K562 (cell line): Measurements from ENCODE around the gene HOATZ. TPM values are rescaled to one million over a fixed set of nuclear protein-coding genes. Genes with fewer than 3 reads are reported as not detected.

Source experiments
- ATAC-seq: fragments of 200-7000 bp; cut with Tn5 transposase; 3 replicates; pipeline ENCODE4 v1.9.1; 2020; ENCODE audit warnings: moderate library complexity
- BruUV-seq: library from RNA; stranded (reverse); fragments of 400-500 nt; replicated peaks from 2 replicates; lab custom pipeline; 2021; lab: Mats Ljungman, UMichigan
- CTCF ChIA-PET: fragments of 300-600 bp; formaldehyde crosslinking; extraction: SDS; loops from one replicate; lab custom pipeline; 2021; ENCODE audit warnings: low intra/inter-chr PET ratio; lab: Yijun Ruan, JAX
- POLR2A ChIA-PET: fragments of 300-600, 350-650 bp; sonication (Branson Sonifier 250); formaldehyde crosslinking; extraction: SDS; loops from one replicate; lab custom pipeline; 2021; ENCODE audit warnings: antibody characterized with exemption, inconsistent platforms; lab: Yijun Ruan, JAX
- DNase-seq, 4 experiments: peaks; one replicate each; pipeline versions ENCODE4 v3.0.0 to v3.0.0-alpha.2; 2011 to 2018; ENCODE audit warnings: low spot score in 3 of 4, mixed read lengths in 3 of 4; ENCODE audit errors: extremely low read depth in 1 of 4
- FAIRE-seq: peaks from 2 replicates; lab custom pipeline; 2011; peaks lifted over from hg19 to GRCh38; lab: Jason Lieb, UNC
- H2AFZ ChIP-seq: 2 replicates; pipeline ENCODE4 v1.6.0; 2011; ENCODE audit warnings: low read depth, low read length, control low read depth, inconsistent platforms
- H3K27ac ChIP-seq: fragments of 200-600 bp; 3 replicates; pipeline ENCODE4 v1.8.0; 2011; ENCODE audit warnings: low read depth, mild to moderate bottlenecking, control low read depth, inconsistent platforms, low read length, moderate library complexity, mixed read lengths; ENCODE audit errors: extremely low read depth
- H3K27me3 ChIP-seq, 2 experiments: fragments of 300-600 bp in 1 of 2; 2 replicates in 1 of 2; 3 replicates in 1 of 2; pipeline versions ENCODE4 v1.6.0 to v1.8.0; 2011; ENCODE audit warnings: inconsistent platforms in 2 of 2, low read length in 2 of 2, mild to moderate bottlenecking in 1 of 2, mixed read lengths in 1 of 2, moderate library complexity in 1 of 2; ENCODE audit not compliant: control insufficient read depth in 2 of 2, insufficient read depth in 2 of 2
- H3K36me3 ChIP-seq: fragments of 300-600 bp; 3 replicates; pipeline ENCODE4 v1.8.0; 2011; ENCODE audit warnings: mild to moderate bottlenecking, low read length, inconsistent platforms; ENCODE audit not compliant: control insufficient read depth, insufficient read depth
- H3K4me1 ChIP-seq, 2 experiments: fragments of 200-600 bp in 1 of 2; replicated peaks in 1 of 2; 2 replicates in 1 of 2; 3 replicates in 1 of 2; pipeline versions ENCODE4 v1.5.1 to v1.8.0; 2011; ENCODE audit warnings: inconsistent platforms in 2 of 2, low read length in 2 of 2, mild to moderate bottlenecking in 1 of 2, mixed read lengths in 1 of 2, moderate library complexity in 1 of 2; ENCODE audit not compliant: control insufficient read depth in 2 of 2, insufficient read depth in 2 of 2
- H3K4me2 ChIP-seq: 2 replicates; pipeline ENCODE4 v1.6.1; 2011; ENCODE audit warnings: low read length, control low read depth, inconsistent platforms, mixed read lengths; ENCODE audit not compliant: insufficient read depth
- H3K4me3 ChIP-seq: fragments of 200-600 bp; sonication (generic), shearing (Covaris generic); 2 replicates; pipeline ENCODE4 v1.5.1; 2016; ENCODE audit warnings: control low read depth, inconsistent platforms
- H3K79me2 ChIP-seq: fragments of 200-600 bp; 3 replicates; pipeline ENCODE4 v1.8.0; 2011; ENCODE audit warnings: low read length, inconsistent platforms; ENCODE audit not compliant: control insufficient read depth, insufficient read depth
- H3K9ac ChIP-seq, 2 experiments: 2 replicates each; pipeline versions ENCODE4 v1.6.0 to v1.6.1; 2011; ENCODE audit warnings: low read depth in 2 of 2, low read length in 2 of 2, control low read depth in 1 of 2, inconsistent platforms in 1 of 2, mild to moderate bottlenecking in 1 of 2, mixed read lengths in 1 of 2; ENCODE audit not compliant: insufficient read depth in 1 of 2
- H3K9me1 ChIP-seq: one replicate; pipeline ENCODE4 v1.6.0; 2011; ENCODE audit warnings: inconsistent platforms, mild to moderate bottlenecking, low read length, moderate library complexity; ENCODE audit not compliant: control insufficient read depth, insufficient read depth
- H3K9me3 ChIP-seq: replicated peaks from 2 replicates; pipeline ENCODE4 v1.5.1; 2011; ENCODE audit warnings: low read depth, low read length, inconsistent platforms; ENCODE audit not compliant: control insufficient read depth, insufficient read depth
- H4K20me1 ChIP-seq: replicated peaks from 2 replicates; pipeline ENCODE4 v1.6.1; 2011; ENCODE audit warnings: low read length, inconsistent platforms, mixed read lengths; ENCODE audit not compliant: control insufficient read depth, insufficient read depth
- BMI1 ChIP-seq: fragments of 150-350 bp; IDR thresholded peaks from 2 replicates; pipeline ENCODE4 v1.6.1; 2014; ENCODE audit warnings: low read length
- DPF2 ChIP-seq: fragments of 450-650 bp; IDR thresholded peaks from 2 replicates; pipeline ENCODE4 v1.6.1; 2016
- HMBOX1 ChIP-seq: sonication (generic); IDR thresholded peaks from 2 replicates; pipeline ENCODE4 v1.6.1; 2016
- HMGXB4 ChIP-seq: sonication (generic); formaldehyde crosslinking; IDR thresholded peaks from 2 replicates; pipeline ENCODE4 v1.8.1; 2023; ENCODE audit warnings: mild to moderate bottlenecking, missing genetic modification reagents
- KLF10 ChIP-seq: fragments of 250-450 bp; sonication (Bioruptor Pico); IDR thresholded peaks from 2 replicates; pipeline ENCODE4 v1.6.1; 2021; ENCODE audit warnings: matching md5 sums
- MCM5 ChIP-seq: fragments of 450-650 bp; IDR thresholded peaks from 2 replicates; pipeline ENCODE4 v1.6.1; 2016; ENCODE audit warnings: low read depth
- NEUROD1 ChIP-seq: fragments of 150-350 bp; IDR thresholded peaks from 2 replicates; pipeline ENCODE4 v1.6.1; 2014; ENCODE audit warnings: borderline replicate concordance, low read length, low read depth; ENCODE audit not compliant: partially characterized antibody
- RNF219 ChIP-seq: fragments of 250-450 bp; sonication (Bioruptor Pico); IDR thresholded peaks from 2 replicates; pipeline ENCODE4 v1.5.0; 2022; ENCODE audit warnings: mild to moderate bottlenecking
- SMAD2 ChIP-seq: fragments of 150-350 bp; IDR thresholded peaks from 2 replicates; pipeline ENCODE4 v1.6.1; 2014; ENCODE audit warnings: low read depth, mild to moderate bottlenecking, low read length
- SMARCA4 ChIP-seq: fragments of 450-650 bp; IDR thresholded peaks from 2 replicates; pipeline ENCODE4 v1.6.1; 2016
- SMC3 ChIP-seq: conservative IDR thresholded peaks from 2 replicates; pipeline ENCODE4 v1.6.1; 2011; ENCODE audit warnings: low read depth, low read length, improper control_type of control experiment; ENCODE audit not compliant: insufficient read depth
- STAG1 ChIP-seq: sonication (generic); formaldehyde crosslinking; IDR thresholded peaks from 2 replicates; pipeline ENCODE4 v1.5.0; 2020; ENCODE audit warnings: missing genetic modification reagents, borderline replicate concordance
- XRCC5 ChIP-seq: fragments of 200-400 bp; formaldehyde crosslinking; IDR thresholded peaks from 2 replicates; pipeline ENCODE4 v1.6.1; 2017; ENCODE audit warnings: low read depth, mild to moderate bottlenecking, low read length
- ZNF79 ChIP-seq: fragments of 250-450 bp; sonication (Bioruptor Pico); IDR thresholded peaks from 2 replicates; pipeline ENCODE4 v1.4.0; 2020; ENCODE audit warnings: low read depth, mild to moderate bottlenecking, moderate library complexity
- ZSCAN32 ChIP-seq: fragments of 450-650 bp; formaldehyde crosslinking; IDR thresholded peaks from 2 replicates; pipeline ENCODE4 v1.4.0; 2020; ENCODE audit warnings: mild to moderate bottlenecking, moderate library complexity
- WGBS: fragments of 100-300 bp; shearing (Covaris generic); methylation state at CpG from one replicate; pipeline ENCODE4 v1.1.6; 2016; ENCODE audit warnings: low coverage, mixed read lengths; ENCODE audit not compliant: insufficient coverage; ENCODE audit errors: missing lambda C conversion rate; 5-methylcytosine and 5-hydroxymethylcytosine counted together
- in situ Hi-C: fragments of 300-500 bp; cut with MboI; formaldehyde crosslinking; loops from 4 replicates; pipeline ENCODE4 v1.15.0; 2018; ENCODE audit warnings: inconsistent platforms, mixed read lengths
- intact Hi-C: fragments of 100-400 bp; cut with micrococcal nuclease; formaldehyde crosslinking; loops from 2 replicates; pipeline ENCODE4 v1.14.2; 2022
- polyA plus RNA-seq, 8 experiments: library from polyadenylated mRNA; depleted of rRNA in 4 of 8; stranded (reverse) in 5 of 8; unstranded in 3 of 8; fragments of >200 nt; fragmentation: Nextera tagmentation in 2 of 8; fragmentation: Illumina TruSeq in 1 of 8; extraction: Ambion mirVana in 2 of 8; extraction: Trizol in 1 of 8; gene quantifications; 2 replicates each; pipeline versions ENCODE4 v1.2.1 to v1.2.3, GENCODE V29; 2011 to 2014; ENCODE audit warnings: inconsistent platforms in 1 of 8, missing spikeins in 1 of 8
- total RNA-seq, 7 experiments: library from RNA; depleted of rRNA in 6 of 7; stranded (reverse); fragments of >200 nt in 6 of 7; fragmentation: Illumina TruSeq in 2 of 7; extraction: Trizol in 2 of 7; gene quantifications; 2 replicates each; pipeline versions ENCODE4 v1.2.1 to v1.2.3, GENCODE V29; 2011 to 2021; ENCODE audit warnings: low replicate concordance in 1 of 7

The HOATZ gene
- total and polyA plus RNA-seq, 9 of the 15 experiments (the other 6 are each of a cell fraction or from before 2014, with no cell fraction given): not detected

GRCh38 chr11:111565114-111565720, 50.6 kb downstream of the HOATZ start (continued):
- TF ChIP-seq HMGXB4 (no peak), ZSCAN32 (CRISPR knock-in tag) (peak; percentile 41; the same call in 1 of the 2 replicates), SMAD2 (no peak), DPF2 (0 out of 2 replicates have a peak, but pooled peaks have one; percentile 20), SMARCA4 (peak; percentile 16; the same call in 1 of the 2 replicates), XRCC5 (no peak), SMC3 (peak; percentile 70)

- no peak overlapping the region for H3K4me2 ChIP-seq
- H3K9me1 ChIP-seq: no peaks in the 10 kb centered on the region
- no peak overlapping the region for H3K4me3 ChIP-seq
- ChIA-PET CTCF (interaction anchor here (1.6 to 3.0 kb wide), 2 partner anchors 211 to 275 kb away, joined by 9 to 22 read pairs; no protein-coding TSS in a partner anchor), POLR2A (no interaction called here)
- no TSS peak for BruUV-seq
- no peak for DNase-seq
- H3K9ac ChIP-seq: no peak overlapping the region
- peak; percentile 33; the same call in 2 of the 3 replicates for ATAC-seq
- 17% methylated on average over 7 of the region's 7 CpGs for WGBS
- H3K9me3 ChIP-seq: no peaks in the 10 kb centered on the region
- no peaks in the 10 kb centered on the region for H3K36me3 ChIP-seq
- intact Hi-C loops (loop anchor here (5.0 kb wide), 1 partner anchor 36 kb away; the partner anchor contains the start of gene SIK2), in situ Hi-C loops (no loop called here)
- H3K79me2 ChIP-seq: no peaks in the 10 kb centered on the region
- FAIRE-seq: no peak
- no peaks in the 10 kb centered on the region; a peak in 1 of 5 replicates for H3K4me1 ChIP-seq
- H3K27ac ChIP-seq: no peak overlapping the region
- no peaks in the 10 kb centered on the region; a peak in 2 of 5 replicates for H3K27me3 ChIP-seq
- no peak overlapping the region for H2AFZ ChIP-seq
- no peaks in the 10 kb centered on the region for H4K20me1 ChIP-seq
- TF ChIP-seq STAG1 (CRISPR knock-in tag): no peak
- TF ChIP-seq MCM5: no peak
- no peak for TF ChIP-seq ZNF79 (CRISPR knock-in tag)
- TF ChIP-seq NEUROD1: no peak
- TF ChIP-seq HMGXB4: no peak
- no peak for TF ChIP-seq HMBOX1
- TF ChIP-seq RNF219 (CRISPR knock-in tag): no peak
- TF ChIP-seq KLF10 (CRISPR knock-in tag): no peak
- no peak for TF ChIP-seq BMI1
Observed at GRCh38 chr11:111566324-111566723, 51.7 kb downstream of the HOATZ start.
